OCI-LY3 (cell line): ENCODE results near the gene NEK11.

ENCODE experiments used
- CTCF ChIP-seq: fragments of 200-600, 300-600 bp; sonication (generic); IDR thresholded peaks from 2 replicates; pipeline ENCODE4 v1.5.1; 2014; ENCODE audit warnings: antibody characterized with exemption, low read length, low read depth
- EZH2phosphoT487 ChIP-seq: fragments of 200-600 bp; shearing (Covaris generic); IDR thresholded peaks from 2 replicates; pipeline ENCODE4 v1.6.1; 2018; ENCODE audit warnings: antibody characterized with exemption, mixed run types, low read depth

- TF ChIP-seq CTCF (no peak), EZH2phosphoT487 (no peak)
Observed at GRCh38 chr3:131370935-131371687, 344.4 kb downstream of the NEK11 start.
